Urothelium cell line (cell line): ENCODE data around the gene DEDD2.
A peak's percentile ranks its signal among the peaks of the same experiment; 100 is the strongest.

Experiments used
- DNase-seq: peaks from one replicate; pipeline ENCODE4 v3.0.0; 2011; ENCODE audit warnings: low spot score, mixed read lengths
- FAIRE-seq: peaks from 2 replicates; lab custom pipeline; 2011; peaks lifted over from hg19 to GRCh38; lab: Jason Lieb, UNC

Gene DEDD2

GRCh38 chr19:42228641-42229040 is 11.2 kb upstream of the DEDD2 start:
- DNase-seq (no peak), FAIRE-seq (no peak)

GRCh38 chr19:42226886-42227285 is 9.4 kb upstream of the DEDD2 start:
- no peak for FAIRE-seq

GRCh38 chr19:42225718-42226292 is 8.3 kb upstream of the DEDD2 start:
- DNase-seq (no peak), FAIRE-seq (no peak)

More at GRCh38 chr19:42226886-42227285, 9.4 kb upstream of the DEDD2 start:
- no peak for DNase-seq

GRCh38 chr19:42224940-42225717 is 7.7 kb upstream of the DEDD2 start:
- FAIRE-seq, result no peak
- DNase-seq, result no peak

- DNase-seq (no peak), FAIRE-seq (no peak)
Measured at GRCh38 chr19:42220751-42221097, 3.2 kb upstream of the DEDD2 start.

- DNase-seq (peak; percentile 99), FAIRE-seq (peak; percentile 85)
Measured at GRCh38 chr19:42219812-42220750, 2.6 kb upstream of the DEDD2 start, which contains the start of gene ZNF526. Gene ZNF526 (plus strand): TSS chr19:42220312. CDS start chr19:42224404, 4,092 bp downstream.

- no peak for FAIRE-seq
Measured at GRCh38 chr19:42216653-42217519, 591 bp downstream of the DEDD2 start.

GRCh38 chr19:42214810-42215485 is 2.5 kb downstream of the DEDD2 start:
- no peak for DNase-seq
- FAIRE-seq, result no peak

More at GRCh38 chr19:42216653-42217519, 591 bp downstream of the DEDD2 start:
- DNase-seq, result peak; percentile 31

GRCh38 chr19:42212886-42213285 is 4.6 kb downstream of the DEDD2 start:
- DNase-seq, result no peak
- no peak for FAIRE-seq

GRCh38 chr19:42208612-42209011 is 8.9 kb downstream of the DEDD2 start:
- DNase-seq, result no peak

GRCh38 chr19:42207767-42208271 is 9.7 kb downstream of the DEDD2 start:
- FAIRE-seq (no peak), DNase-seq (peak; percentile 92)

More at GRCh38 chr19:42208612-42209011, 8.9 kb downstream of the DEDD2 start:
- FAIRE-seq, result no peak

- DNase-seq, result peak; percentile 86
- peak; percentile 13 for FAIRE-seq
Measured at GRCh38 chr19:42206871-42207755, 10.4 kb downstream of the DEDD2 start.

GRCh38 chr19:42204664-42205063 is 12.8 kb downstream of the DEDD2 start:
- FAIRE-seq (no peak), DNase-seq (no peak)

- FAIRE-seq, result no peak
- no peak for DNase-seq
Measured at GRCh38 chr19:42203700-42204099, 13.8 kb downstream of the DEDD2 start.

- no peak for FAIRE-seq
- no peak for DNase-seq
Measured at GRCh38 chr19:42202290-42202880, 15.1 kb downstream of the DEDD2 start.

GRCh38 chr19:42201489-42202289 is 15.8 kb downstream of the DEDD2 start:
- DNase-seq, result no peak
- no peak for FAIRE-seq

GRCh38 chr19:42200116-42200715 is 17.3 kb downstream of the DEDD2 start:
- FAIRE-seq (peak; percentile 35), DNase-seq (no peak)
